GM11168 (cell line): ENCODE results near the gene RNF212.

Experiments
- in situ Hi-C: fragments of 300-500 bp; cut with MboI; formaldehyde crosslinking; loops from one replicate; pipeline ENCODE4 v1.12.0; 2022; ENCODE audit warnings: low sequenced_read_pairs; ENCODE audit not compliant: unreplicated experiment

Gene RNF212

GRCh38 chr4:1024882-1025545 is 88.3 kb downstream of the RNF212 start:
- in situ Hi-C loops: no loop called here

GRCh38 chr4:1023895-1024740 is 89.2 kb downstream of the RNF212 start:
- in situ Hi-C loops: no loop called here

GRCh38 chr4:1023075-1023640 is 90.2 kb downstream of the RNF212 start:
- in situ Hi-C loops: no loop called here

- in situ Hi-C loops: no loop called here
Observed at GRCh38 chr4:1022739-1023066, 90.7 kb downstream of the RNF212 start.

GRCh38 chr4:1022051-1022738 is 91.2 kb downstream of the RNF212 start:
- in situ Hi-C loops: no loop called here
